Fibroblast of lung (primary cell): ENCODE measurements around the gene ARHGEF12. TPM values are rescaled to one million over a fixed set of nuclear protein-coding genes. Genes with fewer than 3 reads are reported as not detected.

Experiments
- DNase-seq, 2 donors: peaks; one replicate each; pipeline versions ENCODE4 v3.0.0 to v3.0.0-alpha.2; 2010; ENCODE audit warnings: low read depth in 2 of 2
- H2AFZ ChIP-seq: 2 replicates; pipeline ENCODE4 v1.5.1; 2012; ENCODE audit warnings: low read length, control low read depth, inconsistent platforms
- H3K27ac ChIP-seq: 2 replicates; pipeline ENCODE4 v1.5.1; 2011; ENCODE audit warnings: low read length, control low read depth; ENCODE audit not compliant: insufficient read depth
- H3K27me3 ChIP-seq: 2 replicates; pipeline ENCODE4 v1.5.1; 2011; ENCODE audit warnings: mild to moderate bottlenecking, low read length; ENCODE audit not compliant: control insufficient read depth, insufficient read depth
- H3K36me3 ChIP-seq: 2 replicates; pipeline ENCODE4 v1.5.1; 2011; ENCODE audit warnings: low read length; ENCODE audit not compliant: control insufficient read depth, insufficient read depth
- H3K4me1 ChIP-seq: 2 replicates; pipeline ENCODE4 v1.5.1; 2011; ENCODE audit warnings: low read length; ENCODE audit not compliant: control insufficient read depth, insufficient read depth; ENCODE audit errors: extremely low read depth
- H3K4me2 ChIP-seq: 2 replicates; pipeline ENCODE4 v1.5.1; 2011; ENCODE audit warnings: low read length, control low read depth; ENCODE audit not compliant: insufficient read depth; ENCODE audit errors: extremely low read depth
- H3K4me3 ChIP-seq, 4 experiments: fragments of 200-600 bp in 1 of 4; sonication (generic) in 1 of 4; replicated peaks in 1 of 4; 2 replicates each; pipeline ENCODE4 v1.5.1; 2011 to 2016; ENCODE audit warnings: low read length in 4 of 4, low read depth in 3 of 4, mild to moderate bottlenecking in 3 of 4, control low read depth in 2 of 4, inconsistent platforms in 1 of 4, mixed read lengths in 1 of 4; ENCODE audit not compliant: insufficient read depth in 1 of 4; ENCODE audit errors: control extremely low read depth in 1 of 4
- H3K79me2 ChIP-seq: 2 replicates; pipeline ENCODE4 v1.5.1; 2012; ENCODE audit warnings: mild to moderate bottlenecking, low read length, inconsistent platforms; ENCODE audit not compliant: control insufficient read depth, insufficient read depth
- H3K9ac ChIP-seq: 2 replicates; pipeline ENCODE4 v1.5.1; 2011; ENCODE audit warnings: mild to moderate bottlenecking, low read length, control low read depth; ENCODE audit not compliant: insufficient read depth
- H3K9me3 ChIP-seq: 2 replicates; pipeline ENCODE4 v1.5.1; 2012; ENCODE audit warnings: low read depth, low read length; ENCODE audit not compliant: control insufficient read depth, insufficient read depth
- H4K20me1 ChIP-seq: 2 replicates; pipeline ENCODE4 v1.5.1; 2011; ENCODE audit warnings: low read length; ENCODE audit not compliant: control insufficient read depth, insufficient read depth; ENCODE audit errors: extremely low read depth
- EZH2 ChIP-seq: IDR thresholded peaks from 2 replicates; pipeline ENCODE4 v1.5.1; 2012; ENCODE audit warnings: low read length, control low read depth, mild to moderate bottlenecking; ENCODE audit errors: missing control alignments
- polyA plus RNA-seq, 2 donors: library from polyadenylated mRNA; depleted of rRNA in 1 of 2; stranded (reverse) in 1 of 2; unstranded in 1 of 2; fragments of >200 nt; gene quantifications; 2 replicates each; pipeline ENCODE4 v1.2.1, GENCODE V29; 2011 to 2012; ENCODE audit warnings: missing spikeins in 1 of 2
- total RNA-seq: library from RNA; depleted of rRNA; stranded (reverse); fragments of >200 nt; gene quantifications from 2 replicates; pipeline ENCODE4 v1.2.1, GENCODE V29; 2014
- TF ChIP-seq, protein P1 (sequence below), 2 donors: IDR thresholded peaks in 1 of 2; conservative IDR thresholded peaks in 1 of 2; 1 replicate in 1 of 2; 2 replicates in 1 of 2; pipeline ENCODE4 v1.5.1; 2011 to 2012; ENCODE audit warnings: low read length in 2 of 2, control low read depth in 1 of 2, inconsistent platforms in 1 of 2, low read depth in 1 of 2, mild to moderate bottlenecking in 1 of 2

The ARHGEF12 gene
- total and polyA plus RNA-seq, 2 donors (not counting 1 experiment from before 2014, with no cell fraction given): 63.1 to 141 TPM

DNA sequence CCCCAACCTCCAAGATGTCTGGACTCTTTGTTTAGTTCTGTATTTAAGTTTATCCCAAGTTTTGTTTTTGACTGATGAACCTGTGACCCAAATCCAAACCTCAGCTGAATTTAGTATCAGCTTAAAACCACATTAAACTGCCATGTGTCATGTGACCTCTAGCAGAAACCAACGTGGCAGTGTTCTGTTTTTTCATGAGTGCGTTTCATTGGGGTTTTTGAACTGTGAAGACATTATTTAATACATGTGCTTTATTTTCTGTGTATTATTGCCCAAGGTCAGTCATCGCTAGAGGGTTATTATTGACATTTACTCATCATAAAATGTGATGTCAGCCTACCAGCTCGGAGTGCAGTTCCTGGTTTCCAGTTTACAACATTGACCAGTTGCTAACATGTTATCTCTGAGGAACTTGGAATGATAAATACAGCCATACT is 9.3 kb upstream of the ARHGEF12 start:
- no peak for TF ChIP-seq EZH2
- TF ChIP-seq, protein P1, sequence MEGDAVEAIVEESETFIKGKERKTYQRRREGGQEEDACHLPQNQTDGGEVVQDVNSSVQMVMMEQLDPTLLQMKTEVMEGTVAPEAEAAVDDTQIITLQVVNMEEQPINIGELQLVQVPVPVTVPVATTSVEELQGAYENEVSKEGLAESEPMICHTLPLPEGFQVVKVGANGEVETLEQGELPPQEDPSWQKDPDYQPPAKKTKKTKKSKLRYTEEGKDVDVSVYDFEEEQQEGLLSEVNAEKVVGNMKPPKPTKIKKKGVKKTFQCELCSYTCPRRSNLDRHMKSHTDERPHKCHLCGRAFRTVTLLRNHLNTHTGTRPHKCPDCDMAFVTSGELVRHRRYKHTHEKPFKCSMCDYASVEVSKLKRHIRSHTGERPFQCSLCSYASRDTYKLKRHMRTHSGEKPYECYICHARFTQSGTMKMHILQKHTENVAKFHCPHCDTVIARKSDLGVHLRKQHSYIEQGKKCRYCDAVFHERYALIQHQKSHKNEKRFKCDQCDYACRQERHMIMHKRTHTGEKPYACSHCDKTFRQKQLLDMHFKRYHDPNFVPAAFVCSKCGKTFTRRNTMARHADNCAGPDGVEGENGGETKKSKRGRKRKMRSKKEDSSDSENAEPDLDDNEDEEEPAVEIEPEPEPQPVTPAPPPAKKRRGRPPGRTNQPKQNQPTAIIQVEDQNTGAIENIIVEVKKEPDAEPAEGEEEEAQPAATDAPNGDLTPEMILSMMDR (conservative IDR thresholded peaks at IDR 0.05 in 1 of 2, IDR thresholded peaks at IDR 0.05 in 1 of 2; ENCODE audit: low read depth in 1 of 2, low read length in 2 of 2): no peak
- Histone ChIP-seq H3K79me2 (peaks cover 19% of the 10 kb centered on the region), H3K4me1 (peaks cover 25% of the 10 kb centered on the region), H3K27me3 (no peaks in the 10 kb centered on the region), H3K9ac (peak overlapping the region; percentile 37), H3K36me3 (peaks cover 7% of the 10 kb centered on the region), H4K20me1 (no peaks in the 10 kb centered on the region), H2AFZ (no peak overlapping the region), H3K27ac (peak overlapping the region; percentile 93), H3K4me3 (peak overlapping the region in 2 of 4 experiments; percentile 73 to 88), H3K9me3 (no peaks in the 10 kb centered on the region), H3K4me2 (peak overlapping the region; percentile 95)
- DNase-seq: peak; percentile 46 to 62

DNA sequence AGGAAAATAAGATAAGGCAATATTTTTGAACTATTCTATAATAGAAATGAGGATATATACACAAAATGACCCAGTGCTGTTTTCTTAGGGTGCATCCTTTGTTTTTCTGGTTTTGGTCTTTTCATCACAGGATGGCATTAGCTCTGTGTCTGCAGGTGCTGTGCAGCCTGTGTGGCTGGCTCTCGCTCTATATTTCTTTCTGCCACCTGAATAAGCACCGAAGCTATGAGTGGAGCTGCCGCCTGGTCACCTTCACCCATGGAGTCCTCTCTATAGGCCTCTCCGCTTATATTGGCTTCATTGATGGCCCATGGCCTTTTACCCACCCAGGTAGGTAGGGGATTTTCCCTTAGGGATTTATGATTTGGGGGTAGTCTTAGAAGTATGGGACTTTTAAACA is 8.9 kb upstream of the ARHGEF12 start:
- Histone ChIP-seq H3K27me3 (no peaks in the 10 kb centered on the region), H3K4me3 (peak overlapping the region in 2 of 4 experiments; percentile 11 to 73), H3K9me3 (no peaks in the 10 kb centered on the region), H3K79me2 (peaks cover 19% of the 10 kb centered on the region), H3K9ac (peak overlapping the region; percentile 34), H3K4me1 (peaks cover 29% of the 10 kb centered on the region), H4K20me1 (no peaks in the 10 kb centered on the region), H3K27ac (peak overlapping the region; percentile 93), H2AFZ (no peak overlapping the region), H3K4me2 (peak overlapping the region; percentile 95), H3K36me3 (peaks cover 7% of the 10 kb centered on the region)
- TF ChIP-seq EZH2: no peak
- TF ChIP-seq, protein P1 (conservative IDR thresholded peaks at IDR 0.05 in 1 of 2, IDR thresholded peaks at IDR 0.05 in 1 of 2; ENCODE audit: low read depth in 1 of 2, low read length in 2 of 2): no peak
- no peak for DNase-seq

DNA sequence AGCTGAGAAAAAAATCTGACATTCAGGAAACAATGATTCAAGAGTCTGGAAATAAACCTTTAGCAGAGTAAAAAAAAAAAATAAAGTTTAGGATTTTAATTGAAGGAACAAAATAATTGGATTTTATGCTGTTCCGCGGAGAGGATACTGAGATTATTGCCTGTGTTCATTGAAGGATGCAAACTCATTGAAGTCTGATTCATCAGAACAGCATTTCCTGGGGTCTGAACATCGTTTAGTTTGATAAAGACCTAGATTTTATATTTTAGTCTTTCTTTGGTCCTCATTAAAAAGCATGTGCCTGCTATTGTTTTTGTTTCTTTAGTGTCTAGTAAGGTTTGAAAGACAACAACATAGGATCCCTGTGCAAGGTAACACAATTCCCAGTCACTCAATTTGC is 6.7 kb upstream of the ARHGEF12 start:
- Histone ChIP-seq H3K4me3 (no peak overlapping the region), H3K27me3 (no peaks in the 10 kb centered on the region), H3K36me3 (peaks cover 7% of the 10 kb centered on the region), H4K20me1 (no peaks in the 10 kb centered on the region), H3K9me3 (no peaks in the 10 kb centered on the region), H2AFZ (no peak overlapping the region), H3K4me2 (no peak overlapping the region), H3K27ac (no peak overlapping the region), H3K9ac (no peak overlapping the region), H3K79me2 (peaks cover 19% of the 10 kb centered on the region), H3K4me1 (peaks cover 34% of the 10 kb centered on the region)
- peak in 1 of 2 donors; percentile 59 for DNase-seq
- TF ChIP-seq, protein P1 (conservative IDR thresholded peaks at IDR 0.05 in 1 of 2, IDR thresholded peaks at IDR 0.05 in 1 of 2; ENCODE audit: low read depth in 1 of 2, low read length in 2 of 2): no peak
- no peak for TF ChIP-seq EZH2
